Transverse colon (tissue), 4 donors: ENCODE measurements around the gene KLHL25.

Experiments
- EP300 ChIP-seq: sonication (generic); formaldehyde crosslinking; IDR thresholded peaks from one replicate; pipeline ENCODE4 v1.6.1; 2017; ENCODE audit warnings: antibody characterized with exemption, low read depth
- POLR2A ChIP-seq: fragments of 450-650 bp; IDR thresholded peaks from one replicate; pipeline ENCODE4 v1.6.1; 2016; ENCODE audit warnings: antibody characterized with exemption, mild to moderate bottlenecking, moderate library complexity
- POLR2AphosphoS5 ChIP-seq, 3 donors: sonication (generic); formaldehyde crosslinking; IDR thresholded peaks; one replicate each; pipeline ENCODE4 v1.6.1; 2016; ENCODE audit warnings: antibody characterized with exemption in 3 of 3
- TF ChIP-seq, protein P1 (sequence below), 5 experiments: fragments of 200-600 bp in 3 of 5; fragments of 450-650 bp in 2 of 5; sonication (generic) in 3 of 5; IDR thresholded peaks; 1 replicate in 2 of 5; 2 replicates in 3 of 5; pipeline ENCODE4 v1.5.1; 2016 to 2017; ENCODE audit warnings: antibody characterized with exemption in 5 of 5, inconsistent platforms in 3 of 5, mild to moderate bottlenecking in 2 of 5, moderate library complexity in 1 of 5

DNA sequence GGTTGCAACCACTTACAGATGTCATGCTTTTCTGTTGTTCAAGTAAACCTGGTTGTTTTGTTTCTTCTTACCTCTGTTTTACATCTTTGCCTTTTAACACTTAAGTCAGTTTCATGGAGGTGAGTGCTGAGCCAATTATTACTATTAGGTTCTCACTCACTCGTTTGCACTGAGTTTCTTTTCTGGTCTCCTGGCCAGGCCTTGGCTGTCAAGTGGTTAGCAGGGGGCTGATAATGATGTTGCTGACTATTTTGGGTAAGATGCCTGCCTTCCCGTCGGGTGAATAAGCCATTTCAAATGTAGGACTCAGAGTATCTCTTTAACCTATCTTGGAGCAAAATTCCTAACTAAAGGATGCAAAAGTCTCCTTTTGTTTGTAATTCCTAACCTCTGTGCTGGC, 78.5 kb downstream of the KLHL25 start:
- TF ChIP-seq, protein P1, sequence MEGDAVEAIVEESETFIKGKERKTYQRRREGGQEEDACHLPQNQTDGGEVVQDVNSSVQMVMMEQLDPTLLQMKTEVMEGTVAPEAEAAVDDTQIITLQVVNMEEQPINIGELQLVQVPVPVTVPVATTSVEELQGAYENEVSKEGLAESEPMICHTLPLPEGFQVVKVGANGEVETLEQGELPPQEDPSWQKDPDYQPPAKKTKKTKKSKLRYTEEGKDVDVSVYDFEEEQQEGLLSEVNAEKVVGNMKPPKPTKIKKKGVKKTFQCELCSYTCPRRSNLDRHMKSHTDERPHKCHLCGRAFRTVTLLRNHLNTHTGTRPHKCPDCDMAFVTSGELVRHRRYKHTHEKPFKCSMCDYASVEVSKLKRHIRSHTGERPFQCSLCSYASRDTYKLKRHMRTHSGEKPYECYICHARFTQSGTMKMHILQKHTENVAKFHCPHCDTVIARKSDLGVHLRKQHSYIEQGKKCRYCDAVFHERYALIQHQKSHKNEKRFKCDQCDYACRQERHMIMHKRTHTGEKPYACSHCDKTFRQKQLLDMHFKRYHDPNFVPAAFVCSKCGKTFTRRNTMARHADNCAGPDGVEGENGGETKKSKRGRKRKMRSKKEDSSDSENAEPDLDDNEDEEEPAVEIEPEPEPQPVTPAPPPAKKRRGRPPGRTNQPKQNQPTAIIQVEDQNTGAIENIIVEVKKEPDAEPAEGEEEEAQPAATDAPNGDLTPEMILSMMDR (IDR thresholded peaks at IDR 0.05), result no peak
- no peak for TF ChIP-seq POLR2A
- no peak for TF ChIP-seq POLR2AphosphoS5 (IDR thresholded peaks at IDR 0.05)
- no peak for TF ChIP-seq EP300
